Activated B cell treated with CpG ODN at 0.5 μM for 24 hours (primary cell): Measurements from ENCODE around the gene UBE2H. TPM values are rescaled to one million over a fixed set of nuclear protein-coding genes. Genes with fewer than 3 reads are reported as not detected.

Source experiments
- ATAC-seq: fragments of 200-7000 bp; cut with Tn5 transposase; one replicate; pipeline ENCODE4 v1.10.0; 2021; ENCODE audit warnings: low read depth, mild to moderate bottlenecking, moderate library complexity
- CTCF ChIA-PET: fragments of 350-600 bp; sonication (Branson Sonifier 250); formaldehyde crosslinking; loops from one replicate; lab custom pipeline; 2021; ENCODE audit warnings: antibody characterized with exemption; lab: Charles Lee
- POLR2A ChIA-PET: fragments of 350-600 bp; sonication (Branson Sonifier 250); formaldehyde crosslinking; loops from one replicate; lab custom pipeline; 2021; ENCODE audit warnings: antibody characterized with exemption; lab: Charles Lee
- DNase-seq: peaks from one replicate; pipeline ENCODE4 v3.0.0; 2022
- H3K27ac Mint-ChIP-seq: one replicate; pipeline ENCODE4 v1.8.0; 2020; ENCODE audit warnings: mixed read lengths
- H3K27me3 Mint-ChIP-seq: one replicate; pipeline ENCODE4 v1.8.0; 2021; ENCODE audit warnings: mixed read lengths
- H3K36me3 Mint-ChIP-seq: one replicate; pipeline ENCODE4 v1.8.0; 2021; ENCODE audit warnings: low read depth, mixed read lengths
- H3K4me1 Mint-ChIP-seq: one replicate; pipeline ENCODE4 v1.8.0; 2021; ENCODE audit warnings: mixed read lengths
- H3K4me3 Mint-ChIP-seq: one replicate; pipeline ENCODE4 v1.8.0; 2020; ENCODE audit warnings: mild to moderate bottlenecking, mixed read lengths
- H3K9me3 Mint-ChIP-seq: one replicate; pipeline ENCODE4 v1.8.0; 2020; ENCODE audit warnings: mixed read lengths
- intact Hi-C: fragments of 100-400 bp; cut with micrococcal nuclease; formaldehyde crosslinking; loops from one replicate; pipeline ENCODE4 v1.15.1; 2024
- total RNA-seq: library from RNA; stranded (reverse); gene quantifications from 2 replicates; pipeline ENCODE4 v1.2.3, GENCODE V29; 2022
- TF ChIP-seq, protein P1 (sequence below): fragments of 200-600 bp; IDR thresholded peaks from one replicate; pipeline ENCODE4 v1.8.0; 2022; ENCODE audit warnings: antibody characterized with exemption, mild to moderate bottlenecking

Gene UBE2H
- total RNA-seq, 1 donor from 2014 or later: 32.6 TPM

DNA sequence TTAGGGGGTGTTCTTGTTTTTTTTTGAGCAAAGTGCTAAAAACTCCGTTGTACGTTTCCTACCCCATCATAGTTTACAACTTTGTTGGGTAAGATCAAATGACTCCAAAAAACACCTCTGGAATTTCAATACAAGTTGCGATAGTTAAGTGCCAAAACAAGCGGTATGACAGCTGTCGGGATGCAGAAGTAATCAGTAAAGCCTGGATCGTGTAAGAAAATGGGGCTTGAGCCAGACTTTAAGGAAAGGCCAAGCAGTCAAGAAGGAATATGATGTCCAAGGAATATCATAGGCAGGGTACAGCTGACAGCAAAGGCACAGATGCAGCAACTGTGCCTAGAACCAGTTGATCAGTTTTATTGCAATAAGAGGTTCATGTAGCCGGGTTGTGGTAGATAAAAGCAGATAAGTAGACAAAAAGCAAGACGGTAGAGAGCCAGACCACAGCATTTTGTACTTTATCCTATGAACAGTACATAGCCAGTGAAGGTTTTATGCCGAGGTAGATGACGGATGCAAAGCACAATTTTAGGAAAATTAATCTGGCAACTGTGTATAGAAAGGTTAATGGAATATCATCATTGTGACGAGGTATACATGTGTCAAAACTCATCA, 45.5 kb downstream of the UBE2H start:
- intact Hi-C loops: no loop called here

DNA sequence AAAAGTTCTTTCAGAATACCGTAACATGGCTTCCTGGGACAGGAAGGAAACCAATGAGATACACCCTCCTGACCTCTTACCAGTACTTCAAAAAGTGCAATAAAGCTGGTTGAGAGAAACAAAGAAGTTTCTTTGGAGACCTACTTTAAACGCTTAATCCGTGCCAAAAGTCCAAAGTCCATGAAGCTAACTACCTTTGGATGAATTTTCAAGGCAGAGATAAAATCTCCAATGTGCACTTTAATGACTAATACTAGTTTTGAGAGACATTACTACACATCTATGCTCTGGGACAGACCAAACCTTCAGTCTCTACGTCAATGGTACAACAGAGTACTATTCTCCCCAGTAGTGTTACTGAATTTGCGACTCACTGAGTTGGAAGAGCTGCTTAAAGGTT, 46.1 kb downstream of the UBE2H start:
- Mint-ChIP-seq H3K4me1 (peaks cover 79% of the 10 kb centered on the region), H3K36me3 (peaks cover 48% of the 10 kb centered on the region), H3K27ac (peak overlapping the region; percentile 61), H3K27me3 (no peaks in the 10 kb centered on the region), H3K9me3 (peaks cover 3% of the 10 kb centered on the region), H3K4me3 (peak overlapping the region; percentile 22)
- intact Hi-C loops: no loop called here
- no peak for DNase-seq
- CTCF ChIA-PET: no interaction called here
- no peak for ATAC-seq
- POLR2A ChIA-PET: no interaction called here
- TF ChIP-seq, protein P1, sequence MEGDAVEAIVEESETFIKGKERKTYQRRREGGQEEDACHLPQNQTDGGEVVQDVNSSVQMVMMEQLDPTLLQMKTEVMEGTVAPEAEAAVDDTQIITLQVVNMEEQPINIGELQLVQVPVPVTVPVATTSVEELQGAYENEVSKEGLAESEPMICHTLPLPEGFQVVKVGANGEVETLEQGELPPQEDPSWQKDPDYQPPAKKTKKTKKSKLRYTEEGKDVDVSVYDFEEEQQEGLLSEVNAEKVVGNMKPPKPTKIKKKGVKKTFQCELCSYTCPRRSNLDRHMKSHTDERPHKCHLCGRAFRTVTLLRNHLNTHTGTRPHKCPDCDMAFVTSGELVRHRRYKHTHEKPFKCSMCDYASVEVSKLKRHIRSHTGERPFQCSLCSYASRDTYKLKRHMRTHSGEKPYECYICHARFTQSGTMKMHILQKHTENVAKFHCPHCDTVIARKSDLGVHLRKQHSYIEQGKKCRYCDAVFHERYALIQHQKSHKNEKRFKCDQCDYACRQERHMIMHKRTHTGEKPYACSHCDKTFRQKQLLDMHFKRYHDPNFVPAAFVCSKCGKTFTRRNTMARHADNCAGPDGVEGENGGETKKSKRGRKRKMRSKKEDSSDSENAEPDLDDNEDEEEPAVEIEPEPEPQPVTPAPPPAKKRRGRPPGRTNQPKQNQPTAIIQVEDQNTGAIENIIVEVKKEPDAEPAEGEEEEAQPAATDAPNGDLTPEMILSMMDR: no peak

More for the DNA sequence above, 45.5 kb downstream of the UBE2H start:
- ATAC-seq (no peak), DNase-seq (no peak)
- Mint-ChIP-seq H3K9me3 (peaks cover 3% of the 10 kb centered on the region), H3K4me1 (peaks cover 73% of the 10 kb centered on the region), H3K27ac (peak overlapping the region; percentile 61), H3K27me3 (no peaks in the 10 kb centered on the region), H3K36me3 (peaks cover 47% of the 10 kb centered on the region), H3K4me3 (peak overlapping the region; percentile 22)
- TF ChIP-seq, protein P1: no peak
- CTCF ChIA-PET: no interaction called here
- POLR2A ChIA-PET: no interaction called here

DNA sequence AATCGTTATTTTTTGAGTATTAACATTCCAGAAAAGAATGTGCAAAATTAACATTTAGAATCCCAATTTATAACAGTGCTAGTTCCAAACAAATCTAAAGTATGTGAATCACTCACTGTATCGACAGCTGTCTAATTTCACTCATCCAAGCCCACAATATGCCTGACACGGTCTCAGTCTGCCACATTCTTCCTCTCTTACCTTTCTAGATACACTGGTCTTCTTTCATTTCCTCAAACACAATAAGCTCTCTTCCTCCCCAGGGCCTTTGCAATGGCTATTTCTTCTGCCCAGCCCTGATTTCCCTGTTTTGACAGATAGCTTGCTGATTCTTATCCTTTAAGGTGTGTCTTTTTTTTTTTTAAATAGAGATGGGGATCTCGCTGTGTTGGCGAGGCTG, 48.8 kb downstream of the UBE2H start:
- peak overlapping the region; percentile 57 for H3K27ac Mint-ChIP-seq
- TF ChIP-seq, protein P1: no peak
- ChIA-PET CTCF (interaction anchor here (1.4 kb wide), 1 partner anchor 45 kb away, joined by 4 read pairs; no protein-coding TSS in a partner anchor), POLR2A (interaction anchor here (0.6 to 1.3 kb wide), 4 partner anchors 9 to 45 kb away, joined by 3 to 6 read pairs (median 5); no protein-coding TSS in a partner anchor)
- peak overlapping the region; percentile 21 for H3K4me3 Mint-ChIP-seq
- H3K27me3 Mint-ChIP-seq: no peaks in the 10 kb centered on the region
- intact Hi-C loops: loop anchor here (1.0 to 2.0 kb wide), 3 partner anchors 8 to 47 kb away; no protein-coding TSS in a partner anchor
- peaks cover 3% of the 10 kb centered on the region for H3K9me3 Mint-ChIP-seq
- ATAC-seq (peak; percentile 97), DNase-seq (no peak)
- peaks cover 86% of the 10 kb centered on the region for H3K4me1 Mint-ChIP-seq
- H3K36me3 Mint-ChIP-seq: peaks cover 46% of the 10 kb centered on the region

DNA sequence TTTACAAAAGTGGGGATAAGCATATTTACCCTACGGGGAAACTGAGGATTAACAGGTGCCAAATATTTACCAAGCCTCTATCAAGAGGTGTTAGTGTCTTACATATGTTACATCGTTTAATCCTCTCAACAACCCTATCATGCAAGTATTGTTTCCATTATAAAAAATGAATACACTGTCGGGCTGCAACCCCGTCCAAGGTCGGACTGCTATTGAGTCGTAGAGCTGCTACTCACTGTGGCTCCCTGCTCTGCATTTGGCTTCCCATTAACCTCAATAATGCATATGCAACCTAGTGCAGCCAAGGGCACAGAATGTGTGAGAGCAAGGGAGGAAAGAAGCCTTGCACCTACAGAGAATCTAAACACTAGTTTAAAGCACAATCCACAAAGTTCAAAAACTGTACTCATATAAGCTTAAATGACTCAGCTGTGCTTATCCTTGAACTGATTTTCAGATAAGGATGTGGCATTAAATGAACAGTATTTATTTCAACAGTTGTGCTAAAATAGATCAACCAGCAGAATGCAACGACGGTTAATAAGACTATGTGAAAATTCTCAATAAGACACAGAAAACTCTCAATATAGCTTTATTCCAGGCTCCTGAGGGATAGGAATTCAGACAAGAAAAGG, 49.9 kb downstream of the UBE2H start:
- ATAC-seq: no peak
- H3K36me3 Mint-ChIP-seq: peaks cover 48% of the 10 kb centered on the region
- DNase-seq: no peak
- H3K27ac Mint-ChIP-seq: no peak overlapping the region
- H3K4me1 Mint-ChIP-seq: peaks cover 86% of the 10 kb centered on the region
- CTCF ChIA-PET: no interaction called here
- no peaks in the 10 kb centered on the region for H3K27me3 Mint-ChIP-seq
- intact Hi-C loops: no loop called here
- TF ChIP-seq, protein P1: no peak
- H3K4me3 Mint-ChIP-seq: no peak overlapping the region
- H3K9me3 Mint-ChIP-seq: peaks cover 3% of the 10 kb centered on the region
- POLR2A ChIA-PET: no interaction called here

DNA sequence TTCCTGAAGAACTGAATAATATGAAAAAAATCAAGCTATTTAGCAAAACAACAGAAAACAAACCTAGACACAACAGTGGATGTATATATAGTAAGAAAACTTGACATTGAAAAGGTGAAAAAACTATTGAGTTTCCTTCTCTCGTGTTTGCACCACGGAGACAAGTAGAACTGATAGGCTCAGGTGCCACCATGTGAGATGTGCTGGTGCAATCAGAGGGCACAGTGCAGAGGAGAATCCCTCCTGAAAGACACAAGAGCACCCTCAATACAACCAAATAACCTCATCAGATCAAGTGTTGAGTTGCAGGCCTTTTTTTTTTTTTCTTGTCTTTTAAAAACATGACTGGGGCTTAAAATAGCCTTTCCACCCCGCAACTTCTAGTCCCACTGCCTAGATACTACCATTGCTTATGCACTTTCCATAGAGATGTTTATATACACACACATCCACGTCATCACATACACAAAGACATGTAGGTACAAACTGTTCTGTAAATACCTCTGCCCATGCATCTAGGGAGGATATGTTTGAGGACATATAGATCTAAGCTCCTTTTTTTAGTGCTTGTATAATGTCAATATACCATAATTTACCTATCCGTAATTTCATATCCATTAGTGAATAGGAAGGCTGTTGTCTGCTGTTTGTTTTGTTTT, 54.1 kb downstream of the UBE2H start:
- H3K36me3 Mint-ChIP-seq: peaks cover 36% of the 10 kb centered on the region
- H3K27me3 Mint-ChIP-seq: no peaks in the 10 kb centered on the region
- H3K4me3 Mint-ChIP-seq: no peak overlapping the region
- peaks cover 79% of the 10 kb centered on the region for H3K4me1 Mint-ChIP-seq
- ATAC-seq: no peak
- no peak for DNase-seq
- TF ChIP-seq, protein P1: no peak
- CTCF ChIA-PET: interaction anchor here (0.6 kb wide), 1 partner anchor 25 kb away, joined by 3 read pairs; no protein-coding TSS in a partner anchor
- POLR2A ChIA-PET: no interaction called here
- intact Hi-C loops: no loop called here
- H3K27ac Mint-ChIP-seq: peak overlapping the region; percentile 32
- H3K9me3 Mint-ChIP-seq: no peaks in the 10 kb centered on the region
